ENCODE data around the gene DNAJC13. TPM values are rescaled to one million over a fixed set of nuclear protein-coding genes. Genes with fewer than 3 reads are reported as not detected.

DNAJC13 gene
- total RNA-seq, 2 donors from 2014 or later: 25.0 to 46.2 TPM

DNA sequence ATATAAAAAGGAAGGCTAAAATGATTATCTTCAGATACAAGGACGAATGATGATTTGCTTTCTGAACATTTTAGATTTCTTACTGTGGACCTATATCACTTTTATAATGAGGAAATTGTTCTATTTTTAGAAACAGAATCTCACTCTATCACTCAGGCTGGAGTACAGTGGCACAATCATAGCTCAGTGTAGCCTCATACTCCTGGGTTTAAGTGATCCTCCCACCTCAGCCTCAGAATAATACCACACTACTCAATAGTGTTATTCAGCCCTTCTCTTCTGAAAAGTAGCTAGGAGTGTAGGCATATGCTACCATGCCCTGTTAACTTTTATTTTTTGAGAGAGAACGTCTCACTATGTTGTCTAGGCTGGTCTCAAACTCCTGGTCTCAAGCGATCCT, 15.8 kb downstream of the DNAJC13 start:
- WGBS: 96% methylated on average over 3 of the region's 3 CpGs
- no peak overlapping the region for H3K4me3 ChIP-seq
- H3K36me3 ChIP-seq: no peaks in the 10 kb centered on the region
- no peaks in the 10 kb centered on the region for H3K27me3 ChIP-seq (replicated peaks; ENCODE audit: insufficient read depth)
- TF ChIP-seq, protein P1, sequence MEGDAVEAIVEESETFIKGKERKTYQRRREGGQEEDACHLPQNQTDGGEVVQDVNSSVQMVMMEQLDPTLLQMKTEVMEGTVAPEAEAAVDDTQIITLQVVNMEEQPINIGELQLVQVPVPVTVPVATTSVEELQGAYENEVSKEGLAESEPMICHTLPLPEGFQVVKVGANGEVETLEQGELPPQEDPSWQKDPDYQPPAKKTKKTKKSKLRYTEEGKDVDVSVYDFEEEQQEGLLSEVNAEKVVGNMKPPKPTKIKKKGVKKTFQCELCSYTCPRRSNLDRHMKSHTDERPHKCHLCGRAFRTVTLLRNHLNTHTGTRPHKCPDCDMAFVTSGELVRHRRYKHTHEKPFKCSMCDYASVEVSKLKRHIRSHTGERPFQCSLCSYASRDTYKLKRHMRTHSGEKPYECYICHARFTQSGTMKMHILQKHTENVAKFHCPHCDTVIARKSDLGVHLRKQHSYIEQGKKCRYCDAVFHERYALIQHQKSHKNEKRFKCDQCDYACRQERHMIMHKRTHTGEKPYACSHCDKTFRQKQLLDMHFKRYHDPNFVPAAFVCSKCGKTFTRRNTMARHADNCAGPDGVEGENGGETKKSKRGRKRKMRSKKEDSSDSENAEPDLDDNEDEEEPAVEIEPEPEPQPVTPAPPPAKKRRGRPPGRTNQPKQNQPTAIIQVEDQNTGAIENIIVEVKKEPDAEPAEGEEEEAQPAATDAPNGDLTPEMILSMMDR (IDR thresholded peaks at IDR 0.05): no peak
- TF ChIP-seq POLR2AphosphoS5 (IDR thresholded peaks at IDR 0.05) (no peak), POLR2A (IDR thresholded peaks at IDR 0.05) (no peak)
- no peak overlapping the region for H3K27ac ChIP-seq
- DNase-seq (ENCODE audit: low spot score): no peak
- intact Hi-C loops (cut with DNase I): no loop called here
- no peaks in the 10 kb centered on the region for H3K9me3 ChIP-seq
- H3K4me1 ChIP-seq (replicated peaks): no peaks in the 10 kb centered on the region

GRCh38 chr3:132435224-132435910, 18.1 kb downstream of the DNAJC13 start:
- Histone ChIP-seq H3K4me3 (no peak overlapping the region), H3K27me3 (replicated peaks; ENCODE audit: insufficient read depth) (no peaks in the 10 kb centered on the region), H3K27ac (no peak overlapping the region), H3K36me3 (no peaks in the 10 kb centered on the region), H3K4me1 (replicated peaks) (no peaks in the 10 kb centered on the region), H3K9me3 (no peaks in the 10 kb centered on the region)
- WGBS: 80% methylated on average over 3 of the region's 3 CpGs
- no peak for DNase-seq (ENCODE audit: low spot score)
- intact Hi-C loops (cut with DNase I): no loop called here
- TF ChIP-seq POLR2AphosphoS5 (IDR thresholded peaks at IDR 0.05): no peak
- TF ChIP-seq, protein P1 (IDR thresholded peaks at IDR 0.05): no peak
- no peak for TF ChIP-seq POLR2A (IDR thresholded peaks at IDR 0.05)

- no peaks in the 10 kb centered on the region for H3K4me1 ChIP-seq (replicated peaks)
- no peak for DNase-seq (ENCODE audit: low spot score)
- intact Hi-C loops (cut with DNase I): no loop called here
- TF ChIP-seq, protein P1 (IDR thresholded peaks at IDR 0.05): no peak
- TF ChIP-seq POLR2AphosphoS5 (IDR thresholded peaks at IDR 0.05) (no peak), POLR2A (IDR thresholded peaks at IDR 0.05) (no peak)
- no peaks in the 10 kb centered on the region for H3K27me3 ChIP-seq (replicated peaks; ENCODE audit: insufficient read depth)
- no peaks in the 10 kb centered on the region for H3K36me3 ChIP-seq
- H3K27ac ChIP-seq: no peak overlapping the region
- WGBS: 52% methylated on average over 7 of the region's 7 CpGs
- no peaks in the 10 kb centered on the region for H3K9me3 ChIP-seq
- no peak overlapping the region for H3K4me3 ChIP-seq
Measured at GRCh38 chr3:132435911-132436425, 18.7 kb downstream of the DNAJC13 start.

DNA sequence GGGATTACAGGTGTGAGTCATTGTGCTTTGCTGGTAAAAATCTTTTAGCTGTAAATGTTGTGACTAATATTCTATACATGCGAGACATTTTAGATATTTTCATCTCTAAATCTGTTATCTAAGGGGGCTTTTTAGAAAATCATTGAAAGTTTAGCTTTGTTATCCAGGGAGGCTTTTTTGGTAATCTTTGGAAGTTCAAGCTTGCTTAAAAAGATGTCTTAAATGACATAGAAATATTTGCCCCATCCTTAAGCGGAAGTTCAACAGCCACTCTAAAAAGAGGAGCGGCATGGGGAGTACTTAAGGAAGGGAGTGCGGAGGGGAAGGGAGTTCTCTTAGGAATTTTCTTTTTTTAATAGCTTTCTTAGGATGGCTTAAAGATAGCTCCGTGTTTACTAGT, 26.1 kb downstream of the DNAJC13 start:
- no peak for DNase-seq (ENCODE audit: low spot score)
- no peak overlapping the region for H3K27ac ChIP-seq
- WGBS: 93% methylated on average over 5 of the region's 5 CpGs
- no peak for TF ChIP-seq POLR2A (IDR thresholded peaks at IDR 0.05)
- TF ChIP-seq POLR2AphosphoS5 (IDR thresholded peaks at IDR 0.05): no peak
- TF ChIP-seq, protein P1 (IDR thresholded peaks at IDR 0.05): no peak
- H3K4me1 ChIP-seq (replicated peaks): peaks cover under 1% of the 10 kb centered on the region
- intact Hi-C loops (cut with DNase I): no loop called here
- H3K4me3 ChIP-seq: no peak overlapping the region
- no peaks in the 10 kb centered on the region for H3K27me3 ChIP-seq (replicated peaks; ENCODE audit: insufficient read depth)
- no peaks in the 10 kb centered on the region for H3K9me3 ChIP-seq
- no peaks in the 10 kb centered on the region for H3K36me3 ChIP-seq

DNA sequence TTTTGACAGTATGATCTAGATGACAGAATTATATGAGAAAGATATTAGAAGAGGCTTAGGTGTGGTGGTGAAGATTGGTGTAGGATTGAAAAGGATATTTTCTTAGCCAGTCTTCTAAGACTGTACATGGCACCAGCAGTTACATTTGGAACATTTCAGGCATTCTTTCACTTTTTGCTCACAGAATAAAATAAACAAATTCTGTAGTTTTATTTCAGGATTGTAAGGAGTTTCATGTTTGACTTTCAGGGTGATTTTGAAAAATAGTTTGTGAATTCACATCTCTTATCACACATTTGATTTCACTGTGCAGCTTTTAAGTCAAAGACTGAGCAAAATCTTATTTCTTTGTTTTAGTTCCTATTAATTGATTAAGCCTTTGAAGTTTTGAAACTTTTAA, 27.1 kb downstream of the DNAJC13 start:
- Histone ChIP-seq H3K27ac (no peak overlapping the region), H3K4me1 (replicated peaks) (peaks cover 4% of the 10 kb centered on the region), H3K27me3 (replicated peaks; ENCODE audit: insufficient read depth) (no peaks in the 10 kb centered on the region), H3K9me3 (no peaks in the 10 kb centered on the region), H3K36me3 (no peaks in the 10 kb centered on the region), H3K4me3 (no peak overlapping the region)
- intact Hi-C loops (cut with DNase I): no loop called here
- DNase-seq (ENCODE audit: low spot score): no peak
- TF ChIP-seq POLR2A (IDR thresholded peaks at IDR 0.05): no peak
- no peak for TF ChIP-seq POLR2AphosphoS5 (IDR thresholded peaks at IDR 0.05)
- TF ChIP-seq, protein P1 (IDR thresholded peaks at IDR 0.05): no peak

All from prostate gland (tissue), 2 donors.